IPS-11a (cell line): Measurements from ENCODE around the gene SGCG.
"Not testable (repeated sequence)": the region's sequence is repeated elsewhere in the genome, so short reads cannot be mapped to it uniquely, and the experiment has no call there.

Experiments
- H3K4me3 ChIP-seq: one replicate; pipeline ENCODE4 v1.5.1; 2013; ENCODE audit warnings: low read depth, low read length, control low read depth

SGCG gene, protein sequence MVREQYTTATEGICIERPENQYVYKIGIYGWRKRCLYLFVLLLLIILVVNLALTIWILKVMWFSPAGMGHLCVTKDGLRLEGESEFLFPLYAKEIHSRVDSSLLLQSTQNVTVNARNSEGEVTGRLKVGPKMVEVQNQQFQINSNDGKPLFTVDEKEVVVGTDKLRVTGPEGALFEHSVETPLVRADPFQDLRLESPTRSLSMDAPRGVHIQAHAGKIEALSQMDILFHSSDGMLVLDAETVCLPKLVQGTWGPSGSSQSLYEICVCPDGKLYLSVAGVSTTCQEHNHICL

DNA sequence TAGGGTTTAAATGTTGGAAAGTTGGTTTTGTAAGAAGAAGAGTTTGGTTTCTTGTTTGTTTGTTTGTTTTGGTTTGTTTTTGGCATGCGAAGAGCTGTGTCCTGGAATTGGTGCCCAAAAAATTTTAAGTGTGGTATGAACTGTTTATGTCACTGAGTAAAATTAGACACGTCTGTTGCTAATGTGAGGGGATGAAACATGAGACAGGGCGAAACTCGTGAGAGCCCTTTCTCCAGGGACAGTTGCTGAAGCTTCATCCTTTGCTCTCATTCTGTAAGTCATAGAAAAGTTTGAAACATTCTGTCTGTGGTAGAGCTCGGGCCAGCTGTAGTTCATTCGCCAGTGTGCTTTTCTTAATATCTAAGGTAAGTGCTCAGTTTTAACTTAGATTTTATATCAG lies at the start of gene SGCG:
SGCG (plus strand) TSS at position 269 of the 400 bp plus-strand sequence. CDS start 22,716 bp downstream, outside the sequence.
- H3K4me3 ChIP-seq = no peak within 1 kb of the TSS

DNA sequence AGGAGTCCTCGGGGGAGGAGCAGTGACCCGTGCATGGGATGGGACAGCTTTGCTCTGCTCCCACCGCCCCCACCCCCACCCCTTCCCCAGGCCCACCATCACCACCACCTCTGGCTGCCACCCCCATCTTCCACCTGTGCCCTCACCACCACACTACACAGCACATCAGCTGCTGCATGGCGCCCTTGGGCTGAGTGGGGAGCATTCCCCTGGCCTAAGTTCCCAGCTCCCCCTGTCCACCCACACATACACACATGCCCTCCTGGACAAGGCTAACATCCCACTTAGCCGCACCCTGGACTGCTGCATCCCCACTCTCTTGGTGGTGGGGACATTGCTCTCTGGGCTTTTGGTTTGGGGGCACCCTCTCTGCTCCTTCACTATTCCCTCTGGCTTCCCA lies 46.2 kb upstream of the SGCG start:
- H3K4me3 ChIP-seq = no peak overlapping the region

DNA sequence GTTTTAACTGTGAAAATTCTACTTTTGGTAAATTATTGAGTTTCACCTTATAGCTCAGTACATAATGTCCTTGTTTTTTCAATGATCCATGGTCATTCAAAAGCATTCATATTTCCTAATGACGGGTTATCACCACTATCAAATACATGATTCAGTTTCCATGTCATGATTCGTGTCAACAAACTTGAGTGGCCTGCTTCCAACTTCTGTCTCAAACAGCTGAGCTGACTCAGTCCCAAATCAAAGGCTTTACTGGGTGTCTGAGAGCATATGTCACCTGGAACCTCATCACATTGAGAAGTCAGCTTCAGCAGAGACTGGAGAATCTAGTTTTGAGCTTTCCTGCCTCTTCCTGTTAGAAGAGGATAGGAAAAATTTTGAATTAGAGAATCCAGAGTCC lies 40.3 kb upstream of the SGCG start:
- H3K4me3 ChIP-seq = no peak overlapping the region

DNA sequence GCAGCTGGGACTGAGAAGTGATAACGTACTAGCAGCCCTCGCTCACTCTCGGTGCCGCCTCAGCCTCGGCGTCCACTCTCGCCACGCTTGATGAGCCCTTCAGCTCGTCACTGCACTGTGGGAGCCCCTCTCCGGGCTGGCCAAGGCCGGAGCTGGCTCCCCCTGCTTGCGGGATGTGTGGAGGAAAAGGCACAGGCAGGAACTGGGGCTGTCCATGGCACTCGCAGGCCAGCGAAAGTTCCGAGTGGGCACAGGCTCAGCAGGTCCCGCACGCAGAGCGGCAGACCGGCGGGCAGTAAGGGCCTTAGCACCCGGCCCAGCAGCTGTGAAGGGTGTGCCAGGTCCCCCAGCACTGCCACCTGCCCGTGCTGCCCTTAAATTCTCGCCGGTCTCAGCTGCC lies 38.8 kb upstream of the SGCG start:
- no peak overlapping the region for H3K4me3 ChIP-seq

DNA sequence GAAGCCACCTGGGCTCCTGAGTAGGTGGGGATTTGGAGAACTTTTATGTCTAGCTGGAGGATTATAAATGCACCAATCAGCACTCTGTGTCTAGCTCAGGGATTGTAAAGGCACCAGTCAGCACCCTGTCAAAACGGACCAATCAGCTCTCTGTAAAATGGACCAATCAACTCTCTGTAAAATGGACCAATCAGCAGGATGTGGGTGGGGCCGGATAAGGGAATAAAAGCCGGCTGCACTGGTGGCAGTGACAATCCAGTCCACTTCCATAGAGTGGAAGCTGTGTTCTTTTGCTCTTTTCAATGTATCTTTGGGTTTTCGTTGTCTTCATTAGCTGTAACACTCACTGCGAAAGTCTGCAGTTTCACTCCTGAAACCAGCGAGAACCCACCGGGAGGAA lies 38.2 kb upstream of the SGCG start:
- H3K4me3 ChIP-seq = not testable (repeated sequence)

DNA sequence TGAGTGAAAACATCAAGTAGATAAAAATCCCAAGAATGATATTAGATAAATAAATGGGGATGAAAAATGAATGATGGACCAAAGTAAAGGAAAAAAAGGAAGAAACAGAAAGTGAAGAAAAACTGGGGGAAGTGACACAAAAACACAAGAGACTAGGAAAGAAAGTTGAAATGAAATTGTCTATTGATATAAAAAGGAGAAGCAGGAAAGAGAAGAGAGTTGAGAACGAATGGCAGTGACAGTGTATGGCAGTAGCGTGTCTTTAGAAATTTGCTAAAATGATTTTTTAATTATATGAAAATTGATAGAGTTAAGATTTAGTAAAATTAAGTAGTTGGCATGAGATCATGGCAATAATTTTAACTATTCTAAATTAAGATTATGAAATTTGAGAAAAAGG lies 36.3 kb upstream of the SGCG start:
- H3K4me3 ChIP-seq = no peak overlapping the region

DNA sequence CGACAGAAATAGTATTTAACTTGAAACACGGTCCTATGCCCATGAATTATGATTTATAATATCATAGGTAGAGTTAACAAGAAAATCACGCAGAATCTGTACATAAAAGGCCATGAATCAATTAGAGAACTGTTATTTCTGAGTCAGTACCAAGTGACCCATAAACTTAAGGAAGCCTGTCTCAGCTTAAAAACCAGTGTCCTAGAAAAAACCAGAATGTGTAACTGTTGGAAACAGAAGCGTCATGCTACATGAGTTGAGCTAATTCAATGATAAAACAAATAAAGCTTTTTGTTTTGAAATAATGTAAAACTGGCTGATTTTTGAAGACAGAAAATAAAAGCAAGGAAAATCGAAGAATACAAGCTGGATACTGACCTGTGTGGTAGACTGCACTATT lies 34.8 kb upstream of the SGCG start:
- no peak overlapping the region for H3K4me3 ChIP-seq

DNA sequence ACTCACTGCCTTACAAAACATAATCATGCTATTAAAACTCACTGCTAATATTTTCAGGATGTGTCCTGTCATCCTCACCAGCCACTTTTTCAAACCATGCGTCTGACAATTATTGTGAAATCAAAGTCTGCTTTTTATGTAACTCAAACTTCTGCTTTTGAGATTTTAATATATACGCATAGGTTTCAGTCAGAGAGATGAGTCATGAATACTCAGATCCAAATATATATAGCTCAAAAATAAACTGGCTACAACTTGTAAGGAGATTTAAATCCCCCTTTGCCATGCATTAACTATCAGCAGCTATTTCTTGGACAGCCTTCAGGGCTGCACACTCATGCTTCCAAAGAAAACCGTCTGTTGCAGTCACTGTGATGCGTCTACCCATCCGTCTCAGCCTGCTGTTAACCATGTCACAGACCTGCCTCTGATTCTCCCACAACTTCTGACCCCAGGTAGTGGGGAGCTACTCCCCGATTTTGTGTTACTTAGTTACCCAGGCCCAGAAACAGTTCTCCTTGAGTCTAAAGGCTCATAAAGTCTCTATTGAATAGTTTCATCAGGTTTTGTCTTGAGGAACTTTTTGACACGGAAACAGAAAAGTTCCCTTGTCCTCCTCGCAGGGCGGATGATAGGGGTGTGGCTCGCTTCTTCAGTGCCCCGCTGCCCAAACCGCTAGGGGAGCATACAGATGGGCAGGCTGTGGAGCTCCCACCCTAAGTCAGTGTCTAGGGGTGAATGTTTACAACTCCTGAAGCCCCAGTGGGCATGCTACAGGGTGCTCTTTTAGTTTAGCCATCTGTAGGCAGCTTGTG lies 33.8 kb upstream of the SGCG start:
- no peak overlapping the region for H3K4me3 ChIP-seq

DNA sequence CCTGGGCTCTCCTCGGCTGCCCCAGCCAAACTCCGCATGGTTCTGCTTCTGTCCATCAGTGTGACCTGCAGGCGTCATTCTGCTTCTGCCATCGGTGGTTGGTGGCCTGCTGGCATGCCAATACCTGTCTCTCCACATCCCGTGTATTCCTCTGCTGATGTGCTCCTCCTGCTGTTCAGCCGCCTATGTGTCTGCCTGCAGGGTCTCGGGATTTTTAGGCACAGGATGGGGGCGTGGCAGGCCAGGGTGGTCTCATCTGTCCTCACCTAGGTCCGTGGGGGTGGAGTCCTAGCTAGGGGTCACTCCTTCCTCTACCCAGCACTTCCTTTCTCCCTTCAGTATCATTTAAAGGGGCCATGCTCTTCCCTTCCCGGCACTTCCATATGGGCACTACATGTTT lies 33.0 kb upstream of the SGCG start:
- H3K4me3 ChIP-seq = no peak overlapping the region

DNA sequence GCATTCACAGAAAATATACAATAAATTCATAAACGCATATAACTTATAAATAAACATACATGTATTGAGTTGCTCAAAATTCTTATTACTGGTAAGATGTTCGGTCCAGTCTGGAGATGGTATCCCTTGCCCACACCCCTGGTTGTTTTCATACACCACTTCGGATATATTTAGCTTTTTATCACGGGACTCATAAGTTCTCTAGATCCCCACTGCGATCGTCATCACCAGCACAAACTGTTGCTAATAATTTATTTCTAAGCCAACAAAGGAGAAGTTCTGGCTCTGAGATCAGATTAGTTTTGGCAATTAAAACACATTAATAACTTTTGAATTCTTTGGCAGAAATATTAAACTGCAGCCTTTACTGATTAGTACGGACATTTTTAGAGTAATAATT lies 23.0 kb upstream of the SGCG start:
- H3K4me3 ChIP-seq = no peak overlapping the region

DNA sequence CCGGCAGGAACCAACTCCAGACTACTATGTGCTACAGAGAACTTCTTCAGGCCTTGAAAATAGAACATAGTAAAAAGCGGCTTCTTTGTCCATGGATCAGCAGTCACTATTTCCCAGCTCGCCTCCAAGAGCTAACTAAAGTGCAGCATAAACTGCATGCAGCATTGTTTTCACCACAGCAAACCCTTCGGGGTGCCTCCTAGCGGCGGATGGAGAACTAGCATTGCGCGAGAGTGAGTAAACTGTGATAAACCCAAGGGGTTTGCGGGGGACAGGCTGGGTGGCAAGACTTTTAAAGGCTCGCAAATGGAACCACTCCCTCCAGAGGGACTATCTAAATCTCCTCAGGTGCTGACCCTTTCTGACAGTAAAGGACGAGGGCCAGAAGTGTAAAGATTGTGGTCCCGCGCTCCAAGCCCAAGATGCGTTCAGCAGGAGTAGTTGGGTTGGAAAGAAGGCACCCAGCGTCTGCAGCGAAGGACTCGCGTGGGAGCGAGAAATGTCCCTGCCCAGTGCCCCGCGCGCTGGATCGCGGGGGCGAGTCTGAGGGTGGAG lies 21.5 kb upstream of the SGCG start:
- peak overlapping the region; percentile 79 for H3K4me3 ChIP-seq

DNA sequence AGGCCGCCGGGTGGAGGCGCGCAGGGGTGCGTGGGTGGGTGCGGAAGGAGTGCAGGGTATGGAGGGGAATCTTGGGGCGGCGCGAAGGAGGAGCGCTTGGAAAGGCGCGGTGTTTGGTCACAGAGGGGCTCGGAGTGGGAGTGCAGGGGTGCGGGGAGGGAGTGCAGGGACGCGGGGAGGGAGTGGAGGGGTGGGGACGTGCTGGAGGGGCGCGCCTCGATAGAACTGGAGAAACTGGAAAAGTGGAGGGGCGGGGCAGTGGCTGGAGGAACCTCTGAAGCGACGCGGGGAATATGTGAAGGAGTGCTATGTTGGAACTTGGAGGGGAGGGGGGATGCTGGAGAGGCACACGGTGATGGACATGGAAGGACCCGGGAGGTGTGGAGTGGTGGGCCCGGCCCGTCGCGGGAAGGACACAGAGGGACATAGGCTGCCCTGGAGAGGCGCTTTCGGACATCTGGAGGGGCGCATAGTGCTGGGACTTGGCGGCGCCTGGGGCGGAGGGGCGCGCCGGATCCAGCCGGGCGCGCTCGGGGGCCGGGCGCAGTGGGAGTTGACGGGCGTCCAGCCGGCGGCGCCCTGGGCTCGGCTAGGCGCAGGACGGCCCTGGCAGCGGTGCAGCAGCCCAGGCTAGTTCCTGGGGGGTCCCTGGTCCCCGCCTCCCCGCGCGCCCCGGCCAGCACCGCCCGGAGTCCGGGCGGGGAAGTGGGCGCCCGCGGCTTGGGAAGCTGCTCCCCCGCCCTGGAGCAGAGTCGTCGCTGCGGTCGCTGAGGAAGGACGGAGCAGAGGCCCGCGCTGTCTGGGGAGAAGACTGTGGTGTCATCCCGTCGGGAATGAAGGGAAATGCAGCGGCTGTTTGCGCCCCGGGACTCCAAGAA lies 20.8 kb upstream of the SGCG start:
- peak overlapping the region; percentile 79 for H3K4me3 ChIP-seq

DNA sequence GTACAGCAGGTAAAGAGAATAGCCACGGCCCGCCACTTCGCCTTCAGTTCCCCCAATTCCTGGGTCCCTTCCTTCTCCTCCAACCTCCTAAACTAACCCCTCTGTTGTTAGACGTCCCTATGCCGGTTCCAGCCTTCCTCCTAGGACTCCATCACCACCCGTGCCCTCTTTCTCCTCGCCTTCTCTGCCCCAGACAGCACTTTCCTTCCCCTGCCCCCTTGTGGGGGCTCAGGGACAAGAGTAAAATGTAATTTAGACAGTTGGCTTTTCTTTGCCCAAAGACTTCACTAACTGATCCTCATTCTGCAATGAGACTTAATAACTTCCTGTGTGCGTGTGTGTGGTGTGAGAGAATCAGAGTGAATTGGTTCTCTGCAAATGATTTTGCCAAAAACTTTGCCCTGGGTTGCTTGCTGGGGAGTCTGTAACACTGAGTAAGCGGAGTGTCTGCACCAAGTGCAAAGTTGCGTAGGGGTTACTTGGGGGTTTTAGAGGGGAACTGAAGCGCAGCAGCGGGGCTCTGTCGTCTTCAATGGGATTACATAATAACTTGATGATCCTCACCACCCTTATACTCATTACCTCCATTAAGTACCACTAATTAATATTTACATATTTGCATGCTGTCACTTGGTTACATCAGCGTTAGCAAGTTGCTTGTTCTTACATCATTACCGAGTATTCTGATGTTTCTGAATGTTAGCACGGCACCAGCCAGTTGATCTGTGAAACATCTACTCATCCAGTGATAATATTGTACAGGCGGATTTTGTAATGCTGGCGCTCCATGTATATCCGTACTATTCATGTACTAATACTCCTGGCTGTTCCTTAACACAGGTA lies 19.9 kb upstream of the SGCG start:
- peak overlapping the region; percentile 79 for H3K4me3 ChIP-seq

DNA sequence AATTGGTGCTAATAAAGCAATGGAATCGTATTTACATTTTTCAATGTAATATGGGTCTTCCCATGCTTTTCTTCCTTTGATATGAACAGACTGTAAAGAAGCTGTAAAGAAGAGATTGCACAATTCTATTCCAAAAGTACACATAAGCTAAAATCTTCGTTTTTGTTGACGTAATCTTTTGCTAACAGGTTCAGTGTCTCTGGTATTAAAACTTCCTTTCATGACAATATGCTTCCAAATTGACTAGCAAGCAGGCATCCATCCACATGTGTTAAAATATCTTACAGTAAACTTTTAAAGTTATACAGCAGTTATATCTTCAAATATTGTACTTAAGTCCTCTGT lies 19.3 kb upstream of the SGCG start:
- no peak overlapping the region for H3K4me3 ChIP-seq

DNA sequence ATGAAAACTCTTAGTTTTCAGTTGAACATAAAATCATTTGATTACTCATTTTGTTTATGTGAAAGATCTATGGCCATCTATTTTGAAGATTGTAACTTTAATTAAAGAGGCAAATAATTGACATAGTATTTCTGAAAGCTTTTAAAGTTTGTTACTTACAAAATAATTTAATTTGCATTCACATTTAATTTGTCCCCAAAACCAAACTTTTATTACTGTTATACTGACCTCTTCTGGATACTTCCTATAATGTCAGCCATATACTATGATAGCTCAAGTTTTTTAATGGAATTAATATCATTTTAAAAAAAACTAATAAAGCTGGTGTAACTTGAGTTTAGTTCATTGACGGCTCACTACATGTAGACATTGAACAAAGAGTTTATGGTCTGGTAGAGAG lies 4.9 kb upstream of the SGCG start:
- H3K4me3 ChIP-seq = no peak overlapping the region

DNA sequence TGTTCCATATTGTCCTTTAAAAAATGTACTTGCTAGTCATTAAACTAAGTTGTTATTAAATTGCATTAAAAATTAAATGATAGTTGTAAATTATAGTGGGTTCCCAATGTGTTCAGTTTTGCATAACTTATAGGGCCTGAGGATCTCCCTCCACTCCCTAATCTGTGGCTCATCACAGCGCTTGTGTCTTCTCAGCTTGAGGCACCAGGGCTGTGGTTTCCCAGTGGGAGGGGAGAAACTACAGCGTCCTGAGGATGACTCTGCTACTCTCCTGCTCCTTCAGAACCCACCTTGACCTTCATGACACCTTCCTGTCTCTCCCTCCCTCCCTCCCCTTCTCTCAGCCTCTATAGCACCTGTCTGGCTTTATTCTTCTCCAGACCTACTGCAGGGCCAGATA lies 1.4 kb downstream of the SGCG start:
- H3K4me3 ChIP-seq = no peak overlapping the region

DNA sequence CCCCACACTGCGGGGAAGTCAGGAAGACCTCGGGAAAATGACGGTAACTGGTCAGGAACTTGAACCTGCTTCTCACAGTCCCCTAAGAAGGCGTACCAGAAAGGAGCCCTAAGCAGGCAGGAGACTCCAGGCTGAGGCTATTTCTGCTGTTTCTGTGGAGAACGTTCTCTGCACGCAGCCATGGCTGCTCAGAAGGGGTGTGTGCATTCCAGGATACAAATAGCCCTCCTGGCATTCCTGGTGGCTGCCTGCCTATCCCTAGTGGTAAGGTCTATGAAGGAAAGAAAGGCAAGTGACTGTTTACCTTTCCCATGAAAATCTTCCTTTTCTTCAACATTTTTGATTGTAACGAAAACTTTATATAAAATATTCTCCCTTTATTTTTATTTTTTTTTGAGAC lies 2.5 kb downstream of the SGCG start:
- no peak overlapping the region for H3K4me3 ChIP-seq

DNA sequence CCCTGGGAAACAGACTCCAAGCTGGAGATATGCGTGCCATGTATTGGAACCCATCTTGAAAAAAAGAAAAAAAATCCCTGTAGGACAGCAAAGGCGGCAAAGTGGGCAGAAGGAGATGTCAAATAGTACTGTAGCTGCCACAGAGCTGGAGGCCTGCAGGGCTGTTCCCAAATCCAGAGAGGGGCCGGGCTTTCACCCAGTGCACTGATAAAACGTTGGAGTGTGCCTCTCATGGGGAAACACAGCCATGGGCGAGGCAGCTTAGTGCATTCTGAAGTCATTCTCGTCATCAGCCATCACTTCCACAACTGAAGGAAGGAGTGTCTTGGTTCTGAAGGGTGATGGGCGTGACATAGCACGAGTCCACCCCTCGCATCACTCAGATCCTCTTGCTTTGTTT lies 4.8 kb downstream of the SGCG start:
- no peak overlapping the region for H3K4me3 ChIP-seq

DNA sequence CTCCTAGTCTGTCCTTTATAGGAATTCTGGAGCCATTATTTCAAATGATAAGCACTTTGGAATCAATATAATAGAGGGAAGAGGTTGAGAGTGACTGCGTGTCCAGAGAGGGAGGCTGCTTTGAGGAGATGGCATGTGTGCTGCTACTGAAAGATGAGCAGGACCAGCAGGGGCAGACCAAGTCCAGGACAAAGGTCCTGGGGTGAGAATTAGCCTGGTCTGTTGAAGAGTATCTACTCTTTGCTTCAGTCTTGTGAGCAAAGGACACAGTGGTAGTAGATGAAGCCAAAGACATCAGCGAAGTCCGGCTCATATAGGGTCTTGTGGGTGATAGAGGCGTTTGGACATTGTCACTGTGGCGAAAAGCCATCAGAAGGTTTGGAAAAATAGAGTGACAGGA lies 21.1 kb downstream of the SGCG start:
- no peak overlapping the region for H3K4me3 ChIP-seq

DNA sequence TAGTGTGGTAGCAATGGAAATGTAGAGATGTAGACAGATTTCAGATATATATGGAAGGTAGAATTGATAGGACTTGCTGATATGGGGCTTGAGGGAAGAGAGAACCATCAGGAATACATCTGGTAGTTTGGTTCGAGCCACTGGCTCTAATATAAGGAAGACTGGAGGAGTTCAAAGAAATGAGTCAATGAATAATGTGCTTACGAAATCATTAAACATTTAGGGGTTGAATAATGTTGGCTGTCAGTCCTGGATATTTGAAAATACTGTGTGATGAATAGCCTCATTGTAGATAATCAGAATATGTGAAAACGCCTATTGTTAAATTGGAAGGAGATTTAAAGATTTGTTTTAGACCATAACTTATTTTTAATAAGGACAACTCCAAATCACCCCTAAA lies 21.6 kb downstream of the SGCG start:
- H3K4me3 ChIP-seq = no peak overlapping the region

DNA sequence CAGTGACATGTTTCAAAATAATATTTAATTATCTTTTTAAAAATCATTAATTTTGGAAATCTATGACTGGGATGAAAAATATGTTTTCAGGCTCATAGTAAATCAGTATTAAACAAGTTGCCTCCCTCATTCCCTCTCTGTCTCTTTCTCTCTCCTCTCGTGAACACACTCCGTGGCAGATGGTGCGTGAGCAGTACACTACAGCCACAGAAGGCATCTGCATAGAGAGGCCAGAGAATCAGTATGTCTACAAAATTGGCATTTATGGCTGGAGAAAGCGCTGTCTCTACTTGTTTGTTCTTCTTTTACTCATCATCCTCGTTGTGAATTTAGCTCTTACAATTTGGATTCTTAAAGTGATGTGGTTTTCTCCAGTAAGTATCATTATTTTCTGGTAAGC lies 22.7 kb downstream of the SGCG start:
- H3K4me3 ChIP-seq = no peak overlapping the region
